ENCODE results near the gene OR2K2.

- TF ChIP-seq CTCF (IDR thresholded peaks at IDR 0.05): no peak
- no peak for TF ChIP-seq POLR2AphosphoS5 (IDR thresholded peaks at IDR 0.05; ENCODE audit: insufficient read depth in 1 of 2, low read depth in 1 of 2)
- TF ChIP-seq POLR2A (IDR thresholded peaks at IDR 0.05): no peak
Observed at GRCh38 chr9:111352545-111352944, 22.5 kb upstream of the OR2K2 start.
